ENCODE measurements around the gene NDST1.

The NDST1 gene

DNA sequence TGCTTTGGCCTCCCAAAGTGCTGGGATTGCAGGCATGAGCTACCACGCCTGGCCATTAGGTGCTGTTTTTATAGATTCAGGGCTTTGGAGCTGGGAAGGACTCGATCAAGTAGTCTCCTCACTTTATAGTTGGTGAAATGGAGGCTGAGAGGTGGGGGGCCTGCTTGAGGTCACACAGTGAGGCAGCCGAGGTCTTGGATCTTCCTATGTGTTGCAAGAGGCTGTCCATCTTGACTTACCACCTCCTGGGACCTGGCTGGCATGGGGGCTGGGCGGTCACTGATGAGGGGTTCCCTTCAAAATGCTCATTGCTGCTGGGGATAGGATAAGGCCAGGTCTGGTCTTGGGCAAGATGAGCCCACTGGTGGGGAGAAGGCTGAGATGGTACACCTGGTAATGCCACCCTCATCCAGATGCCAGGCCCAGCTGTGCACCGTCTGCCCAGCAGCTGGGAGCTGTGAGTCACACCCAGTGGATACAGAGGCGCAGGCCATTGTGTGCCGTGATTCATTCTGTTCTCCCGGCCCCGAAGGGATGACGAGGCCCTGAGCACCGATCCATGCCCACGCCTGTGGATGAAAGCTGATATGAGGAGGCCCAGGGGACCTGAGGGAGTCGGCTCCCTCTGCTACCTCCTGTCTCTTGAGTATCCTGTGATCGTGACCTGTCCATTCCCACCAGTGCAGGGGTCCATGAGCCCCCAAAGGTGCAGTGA is 10.5 kb upstream of the NDST1 start:
- H3K4me1 ChIP-seq (ENCODE audit: insufficient read depth, low read length): no peaks in the 10 kb centered on the region
- H3K9me3 ChIP-seq (ENCODE audit: insufficient read depth, low read length, severe bottlenecking): no peaks in the 10 kb centered on the region
- TF ChIP-seq, protein P1, sequence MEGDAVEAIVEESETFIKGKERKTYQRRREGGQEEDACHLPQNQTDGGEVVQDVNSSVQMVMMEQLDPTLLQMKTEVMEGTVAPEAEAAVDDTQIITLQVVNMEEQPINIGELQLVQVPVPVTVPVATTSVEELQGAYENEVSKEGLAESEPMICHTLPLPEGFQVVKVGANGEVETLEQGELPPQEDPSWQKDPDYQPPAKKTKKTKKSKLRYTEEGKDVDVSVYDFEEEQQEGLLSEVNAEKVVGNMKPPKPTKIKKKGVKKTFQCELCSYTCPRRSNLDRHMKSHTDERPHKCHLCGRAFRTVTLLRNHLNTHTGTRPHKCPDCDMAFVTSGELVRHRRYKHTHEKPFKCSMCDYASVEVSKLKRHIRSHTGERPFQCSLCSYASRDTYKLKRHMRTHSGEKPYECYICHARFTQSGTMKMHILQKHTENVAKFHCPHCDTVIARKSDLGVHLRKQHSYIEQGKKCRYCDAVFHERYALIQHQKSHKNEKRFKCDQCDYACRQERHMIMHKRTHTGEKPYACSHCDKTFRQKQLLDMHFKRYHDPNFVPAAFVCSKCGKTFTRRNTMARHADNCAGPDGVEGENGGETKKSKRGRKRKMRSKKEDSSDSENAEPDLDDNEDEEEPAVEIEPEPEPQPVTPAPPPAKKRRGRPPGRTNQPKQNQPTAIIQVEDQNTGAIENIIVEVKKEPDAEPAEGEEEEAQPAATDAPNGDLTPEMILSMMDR (IDR thresholded peaks at IDR 0.05; ENCODE audit: borderline replicate concordance, extremely low read depth, low read length, poor library complexity, severe bottlenecking): no peak
- TF ChIP-seq EZH2 (IDR thresholded peaks at IDR 0.05; ENCODE audit: borderline replicate concordance, low read depth, low read length, severe bottlenecking): no peak
- no peaks in the 10 kb centered on the region for H3K36me3 ChIP-seq (ENCODE audit: insufficient read depth, low read length)
- no peak overlapping the region for H3K4me3 ChIP-seq (ENCODE audit: low read depth in 1 of 2, low read length in 2 of 2)
- DNase-seq (no peak), ATAC-seq (ENCODE audit: insufficient read depth, low read depth) (no peak)
- no peak overlapping the region for H2AFZ ChIP-seq (ENCODE audit: low read depth, low read length)
- H3K4me2 ChIP-seq (ENCODE audit: insufficient read depth, low read length): no peak overlapping the region
- no peaks in the 10 kb centered on the region for H4K20me1 ChIP-seq (ENCODE audit: insufficient read depth, low read length)
- no peak overlapping the region for H3K27ac ChIP-seq (ENCODE audit: low read length)
- peaks cover 3% of the 10 kb centered on the region for H3K27me3 ChIP-seq (ENCODE audit: insufficient read depth, low read length, poor library complexity)
- H3K9ac ChIP-seq (ENCODE audit: low read depth, low read length): no peak overlapping the region
- H3K79me2 ChIP-seq (ENCODE audit: insufficient read depth, low read length): no peaks in the 10 kb centered on the region

DNA sequence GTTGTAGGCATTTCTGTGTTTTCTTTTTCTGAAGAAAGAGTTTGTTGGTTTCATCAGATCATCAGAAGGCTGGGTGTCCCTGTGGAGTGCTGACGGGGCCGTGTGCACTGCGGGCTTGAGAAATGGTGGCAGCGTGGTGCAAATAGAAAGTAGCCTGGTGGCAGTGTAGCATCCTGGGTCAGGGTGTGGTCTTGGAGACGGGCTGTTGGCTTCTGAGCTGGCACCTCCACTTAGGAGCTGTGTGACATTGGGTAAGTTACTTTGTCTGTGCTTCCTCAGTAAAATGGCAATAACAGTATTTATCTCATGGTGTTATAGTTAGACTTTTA is 10.0 kb upstream of the NDST1 start:
- H3K4me2 ChIP-seq (ENCODE audit: insufficient read depth, low read length): no peak overlapping the region
- no peaks in the 10 kb centered on the region for H3K4me1 ChIP-seq (ENCODE audit: insufficient read depth, low read length)
- H3K79me2 ChIP-seq (ENCODE audit: insufficient read depth, low read length): no peaks in the 10 kb centered on the region
- H3K27ac ChIP-seq (ENCODE audit: low read length): no peak overlapping the region
- H3K4me3 ChIP-seq (ENCODE audit: low read depth in 1 of 2, low read length in 2 of 2): no peak overlapping the region
- no peak overlapping the region for H3K9ac ChIP-seq (ENCODE audit: low read depth, low read length)
- TF ChIP-seq, protein P1 (IDR thresholded peaks at IDR 0.05; ENCODE audit: borderline replicate concordance, extremely low read depth, low read length, poor library complexity, severe bottlenecking): no peak
- no peak for TF ChIP-seq EZH2 (IDR thresholded peaks at IDR 0.05; ENCODE audit: borderline replicate concordance, low read depth, low read length, severe bottlenecking)
- no peaks in the 10 kb centered on the region for H3K36me3 ChIP-seq (ENCODE audit: insufficient read depth, low read length)
- ATAC-seq (ENCODE audit: insufficient read depth, low read depth) (no peak), DNase-seq (no peak)
- H3K9me3 ChIP-seq (ENCODE audit: insufficient read depth, low read length, severe bottlenecking): no peaks in the 10 kb centered on the region
- no peak overlapping the region for H2AFZ ChIP-seq (ENCODE audit: low read depth, low read length)
- peaks cover 3% of the 10 kb centered on the region for H3K27me3 ChIP-seq (ENCODE audit: insufficient read depth, low read length, poor library complexity)
- H4K20me1 ChIP-seq (ENCODE audit: insufficient read depth, low read length): no peaks in the 10 kb centered on the region

DNA sequence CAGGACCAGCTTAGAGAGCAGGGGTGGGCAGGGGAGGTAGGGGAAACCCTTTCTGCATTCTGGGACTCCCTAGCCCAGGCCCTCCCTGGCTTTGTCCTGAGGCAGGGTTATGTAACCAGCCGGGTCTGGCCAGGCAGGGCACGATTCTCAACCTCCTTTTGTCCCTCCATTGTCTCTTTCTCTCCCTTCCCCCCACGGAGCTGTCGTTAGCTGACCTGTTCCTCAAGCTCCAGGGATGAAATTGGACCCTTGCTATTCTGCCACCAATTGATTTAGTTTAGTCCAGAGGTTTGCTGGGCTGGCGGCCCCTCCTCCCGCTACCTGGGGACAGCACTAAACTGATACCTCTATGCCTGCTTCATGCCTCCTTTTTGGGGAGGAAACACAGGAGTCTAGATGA is 9.4 kb upstream of the NDST1 start:
- no peaks in the 10 kb centered on the region for H4K20me1 ChIP-seq (ENCODE audit: insufficient read depth, low read length)
- no peaks in the 10 kb centered on the region for H3K9me3 ChIP-seq (ENCODE audit: insufficient read depth, low read length, severe bottlenecking)
- no peaks in the 10 kb centered on the region for H3K36me3 ChIP-seq (ENCODE audit: insufficient read depth, low read length)
- H3K79me2 ChIP-seq (ENCODE audit: insufficient read depth, low read length): no peaks in the 10 kb centered on the region
- H3K4me3 ChIP-seq (ENCODE audit: low read depth in 1 of 2, low read length in 2 of 2): no peak overlapping the region
- no peak for DNase-seq
- H3K27me3 ChIP-seq (ENCODE audit: insufficient read depth, low read length, poor library complexity): peaks cover 3% of the 10 kb centered on the region
- no peak overlapping the region for H3K27ac ChIP-seq (ENCODE audit: low read length)
- no peak overlapping the region for H2AFZ ChIP-seq (ENCODE audit: low read depth, low read length)
- no peak overlapping the region for H3K4me2 ChIP-seq (ENCODE audit: insufficient read depth, low read length)
- H3K9ac ChIP-seq (ENCODE audit: low read depth, low read length): no peak overlapping the region
- no peaks in the 10 kb centered on the region for H3K4me1 ChIP-seq (ENCODE audit: insufficient read depth, low read length)
- TF ChIP-seq, protein P1 (IDR thresholded peaks at IDR 0.05; ENCODE audit: borderline replicate concordance, extremely low read depth, low read length, poor library complexity, severe bottlenecking): no peak
- no peak for TF ChIP-seq EZH2 (IDR thresholded peaks at IDR 0.05; ENCODE audit: borderline replicate concordance, low read depth, low read length, severe bottlenecking)
- no peak for ATAC-seq (ENCODE audit: insufficient read depth, low read depth)
